ENCODE results near the gene BRD1.

The BRD1 gene

GRCh38 chr22:49801391-49802060 is 26.1 kb downstream of the BRD1 start:
- DNase-seq (ENCODE audit: low read depth, low spot score), result no peak

GRCh38 chr22:49800408-49801238 is 27.1 kb downstream of the BRD1 start:
- no peak for DNase-seq (ENCODE audit: low read depth, low spot score)

GRCh38 chr22:49799431-49800075 is 28.1 kb downstream of the BRD1 start:
- no peak for DNase-seq (ENCODE audit: low read depth, low spot score)

GRCh38 chr22:49798486-49799151 is 29.1 kb downstream of the BRD1 start:
- DNase-seq (ENCODE audit: low read depth, low spot score), result no peak

GRCh38 chr22:49797706-49798105 is 30.0 kb downstream of the BRD1 start:
- DNase-seq (ENCODE audit: low read depth, low spot score), result no peak

GRCh38 chr22:49796596-49797270 is 30.9 kb downstream of the BRD1 start:
- DNase-seq (ENCODE audit: low read depth, low spot score), result no peak

GRCh38 chr22:49795521-49795920 is 32.2 kb downstream of the BRD1 start:
- DNase-seq (ENCODE audit: low read depth, low spot score), result no peak

GRCh38 chr22:49793871-49794270 is 33.8 kb downstream of the BRD1 start:
- DNase-seq (ENCODE audit: low read depth, low spot score), result no peak

GRCh38 chr22:49793296-49793695 is 34.4 kb downstream of the BRD1 start:
- DNase-seq (ENCODE audit: low read depth, low spot score), result peak; percentile 53

- DNase-seq (ENCODE audit: low read depth, low spot score), result no peak
These were observed 35.6 kb downstream of the BRD1 start for GRCh38 chr22:49792107-49792506.

- no peak for DNase-seq (ENCODE audit: low read depth, low spot score)
These were observed 36.0 kb downstream of the BRD1 start for GRCh38 chr22:49791682-49792081.

- no peak for DNase-seq (ENCODE audit: low read depth, low spot score)
These were observed 36.8 kb downstream of the BRD1 start for GRCh38 chr22:49790912-49791311.

- DNase-seq (ENCODE audit: low read depth, low spot score), result no peak
These were observed 38.2 kb downstream of the BRD1 start for GRCh38 chr22:49789289-49790141.

GRCh38 chr22:49788504-49788903 is 39.2 kb downstream of the BRD1 start:
- DNase-seq (ENCODE audit: low read depth, low spot score), result no peak

- DNase-seq (ENCODE audit: low read depth, low spot score), result no peak
These were observed 39.8 kb downstream of the BRD1 start for GRCh38 chr22:49787861-49788260.

GRCh38 chr22:49786976-49787706 is 40.5 kb downstream of the BRD1 start:
- no peak for DNase-seq (ENCODE audit: low read depth, low spot score)

GRCh38 chr22:49785841-49786471 is 41.7 kb downstream of the BRD1 start:
- DNase-seq (ENCODE audit: low read depth, low spot score), result no peak

- DNase-seq (ENCODE audit: low read depth, low spot score), result no peak
These were observed 42.6 kb downstream of the BRD1 start for GRCh38 chr22:49785046-49785521.

- DNase-seq (ENCODE audit: low read depth, low spot score), result no peak
These were observed 43.1 kb downstream of the BRD1 start for GRCh38 chr22:49784630-49784971.

Measured in astrocyte of the hippocampus (primary cell).